Urinary bladder (tissue), 4 donors: Measurements from ENCODE around the gene CDS1. TPM values are rescaled to one million over a fixed set of nuclear protein-coding genes. Genes with fewer than 3 reads are reported as not detected.

ENCODE experiments used
- DNase-seq: peaks from one replicate; pipeline ENCODE4 v3.0.0-alpha.2; 2015; ENCODE audit errors: extremely low spot score
- H3K27ac ChIP-seq: one replicate; pipeline ENCODE4 v1.5.1; 2013; ENCODE audit warnings: low read depth, mild to moderate bottlenecking, moderate library complexity
- H3K36me3 ChIP-seq: one replicate; pipeline ENCODE4 v1.6.1; 2013; ENCODE audit warnings: mild to moderate bottlenecking, moderate library complexity; ENCODE audit not compliant: insufficient read depth
- H3K4me1 ChIP-seq: one replicate; pipeline ENCODE4 v1.6.1; 2013; ENCODE audit warnings: mild to moderate bottlenecking, moderate library complexity; ENCODE audit not compliant: insufficient read depth
- H3K4me3 ChIP-seq: one replicate; pipeline ENCODE4 v1.5.1; 2013; ENCODE audit warnings: low read depth, low read length
- WGBS: extraction: QIAGEN DNeasy Blood & Tissue Kit; methylation state at CpG from one replicate; pipeline ENCODE4 v1.1.7; 2013; 5-methylcytosine and 5-hydroxymethylcytosine counted together
- polyA plus RNA-seq: library from polyadenylated mRNA; stranded (reverse); fragments of 200-250 nt; gene quantifications from one replicate; pipeline ENCODE4 v1.2.3, GENCODE V29; 2013
- total RNA-seq: library from RNA; depleted of rRNA; stranded (reverse); fragments of >200 nt; gene quantifications from one replicate; pipeline ENCODE4 v1.2.3, GENCODE V29; 2014
- donor health status: healthy with polysubstance abuse.
- donor health status: healthy.

Gene CDS1
- total and polyA plus RNA-seq, 2 donors: 1.6 to 5.3 TPM

DNA sequence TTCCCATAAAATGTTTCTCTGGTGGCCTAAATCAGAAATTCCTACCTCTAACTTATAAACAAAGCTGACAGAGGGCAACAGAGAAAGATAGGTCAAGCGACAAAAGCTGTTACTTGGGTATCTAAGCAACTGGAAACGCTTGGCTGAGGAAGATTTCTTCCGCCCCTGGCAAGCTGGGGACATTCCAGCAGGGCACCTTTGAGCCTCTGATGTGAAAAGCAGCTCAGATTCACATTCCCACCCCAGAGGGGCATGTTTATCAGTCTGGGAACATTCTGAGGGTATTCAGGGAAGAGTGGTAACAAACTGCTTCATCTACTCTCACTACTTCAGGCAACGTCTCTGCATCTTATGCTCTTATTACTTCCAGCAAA lies 3.5 kb upstream of the CDS1 start:
- no peaks in the 10 kb centered on the region for H3K4me1 ChIP-seq
- WGBS: 74% methylated on average over 4 of the region's 4 CpGs
- no peak for DNase-seq
- no peak overlapping the region for H3K4me3 ChIP-seq
- H3K36me3 ChIP-seq: no peaks in the 10 kb centered on the region
- no peak overlapping the region for H3K27ac ChIP-seq

DNA sequence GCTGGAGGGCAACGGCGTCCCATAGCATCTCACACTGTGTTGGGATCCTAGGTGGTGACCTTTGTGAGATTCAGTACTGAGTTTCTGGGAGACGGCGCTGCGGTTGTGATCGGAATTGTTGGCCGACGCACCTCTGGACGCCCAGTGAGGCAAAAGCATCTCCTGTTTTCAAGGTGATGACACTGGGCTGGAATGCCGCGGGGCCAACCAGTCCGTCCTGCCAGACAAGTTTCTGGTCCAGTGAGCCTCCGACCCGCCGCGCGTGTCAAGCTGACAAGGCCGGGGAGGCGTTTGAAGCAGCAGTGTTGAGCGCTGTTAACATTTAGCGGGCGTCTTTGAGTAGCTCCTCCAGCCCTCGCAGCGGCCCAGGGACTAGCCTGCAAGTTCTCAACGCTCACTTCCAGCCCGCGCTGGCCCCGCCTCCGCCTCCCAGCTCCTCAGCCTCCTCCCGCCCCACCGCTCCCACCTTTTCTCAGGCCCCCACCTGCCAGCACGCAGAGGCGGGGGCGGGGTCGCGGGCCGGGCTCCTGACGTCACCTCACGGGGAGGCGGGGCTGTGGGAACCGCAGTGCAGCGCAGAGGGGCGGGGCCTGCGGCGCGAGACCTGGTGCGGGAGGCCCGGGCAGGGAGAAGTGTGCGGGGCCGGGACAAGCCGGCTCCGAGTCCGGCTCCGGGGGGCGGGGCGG lies 482 bp upstream of the CDS1 start:
- Histone ChIP-seq H3K36me3 (no peaks in the 10 kb centered on the region), H3K27ac (peak overlapping the region; percentile 68), H3K4me3 (peak overlapping the region; percentile 80), H3K4me1 (no peaks in the 10 kb centered on the region)
- DNase-seq: peak; percentile 77
- 2% methylated on average over 56 of the region's 56 CpGs for WGBS

DNA sequence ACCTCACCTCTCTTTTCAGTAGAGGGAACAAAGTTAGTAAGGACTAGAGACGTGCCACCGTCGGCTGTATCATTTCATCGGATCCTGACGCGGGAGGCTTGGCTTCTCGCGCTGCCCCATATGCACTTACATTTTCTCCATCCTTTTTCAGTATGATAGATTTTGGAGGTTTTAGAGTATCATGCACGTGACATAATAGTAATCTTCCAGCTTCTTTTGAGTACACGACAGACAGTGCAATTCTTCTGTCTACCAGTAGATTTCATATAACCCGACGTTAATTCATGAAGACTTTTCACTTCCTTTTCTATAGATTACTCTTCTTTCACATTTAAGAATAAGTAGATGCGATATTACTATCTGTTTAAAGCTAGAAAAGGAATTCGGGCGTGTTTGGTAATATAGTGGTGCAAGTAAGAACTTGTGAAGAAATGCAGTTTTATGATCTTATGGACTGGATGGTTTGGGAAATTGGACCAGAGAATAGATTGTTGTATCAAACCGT lies 1.0 kb downstream of the CDS1 start:
- 16% methylated on average over 16 of the region's 16 CpGs for WGBS
- no peak for DNase-seq
- no peaks in the 10 kb centered on the region for H3K4me1 ChIP-seq
- no peaks in the 10 kb centered on the region for H3K36me3 ChIP-seq
- H3K4me3 ChIP-seq: peak overlapping the region; percentile 80
- no peak overlapping the region for H3K27ac ChIP-seq

DNA sequence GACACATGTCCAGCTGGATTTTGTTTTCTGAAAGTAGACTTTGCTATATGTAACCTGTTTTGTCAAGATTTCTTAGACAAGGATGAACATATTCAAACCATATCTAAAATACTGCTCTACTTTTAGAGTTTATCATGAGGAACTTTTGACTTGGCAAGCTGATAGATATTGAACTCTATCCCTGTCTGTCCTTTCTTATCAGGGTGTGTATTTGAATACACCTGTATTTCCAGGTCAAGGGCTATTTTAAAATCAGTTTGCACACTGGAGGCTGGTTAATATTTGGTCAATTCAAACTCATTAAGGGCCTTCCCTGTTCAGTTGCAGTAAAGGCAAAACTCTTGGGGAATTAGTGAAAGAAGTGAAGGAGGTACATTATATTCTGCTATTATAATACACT lies 2.3 kb downstream of the CDS1 start:
- Histone ChIP-seq H3K4me3 (no peak overlapping the region), H3K36me3 (no peaks in the 10 kb centered on the region), H3K27ac (no peak overlapping the region), H3K4me1 (no peaks in the 10 kb centered on the region)
- no peak for DNase-seq

DNA sequence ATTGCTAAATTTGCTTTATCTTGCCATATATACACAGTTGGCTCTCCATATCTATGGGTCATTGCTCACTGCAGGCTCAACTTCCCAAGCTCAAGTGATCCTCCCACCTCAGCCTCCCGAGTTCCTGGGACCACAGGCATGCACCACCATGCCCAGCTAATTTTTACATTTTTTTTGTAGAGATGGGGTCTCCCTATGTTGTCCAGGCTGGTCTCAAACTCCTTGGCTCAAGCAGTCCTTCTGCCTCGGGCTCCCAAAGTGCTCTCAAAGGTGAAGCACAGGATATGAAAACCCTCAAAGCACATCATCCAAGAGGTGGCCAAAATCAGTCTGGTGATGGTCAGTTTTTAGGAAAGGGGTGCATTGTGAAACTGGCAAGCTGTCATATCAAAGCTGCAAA lies 11.8 kb downstream of the CDS1 start:
- 63% methylated on average over 2 of the region's 2 CpGs for WGBS
- Histone ChIP-seq H3K27ac (no peak overlapping the region), H3K4me3 (no peak overlapping the region), H3K4me1 (no peaks in the 10 kb centered on the region), H3K36me3 (no peaks in the 10 kb centered on the region)
- DNase-seq: no peak

DNA sequence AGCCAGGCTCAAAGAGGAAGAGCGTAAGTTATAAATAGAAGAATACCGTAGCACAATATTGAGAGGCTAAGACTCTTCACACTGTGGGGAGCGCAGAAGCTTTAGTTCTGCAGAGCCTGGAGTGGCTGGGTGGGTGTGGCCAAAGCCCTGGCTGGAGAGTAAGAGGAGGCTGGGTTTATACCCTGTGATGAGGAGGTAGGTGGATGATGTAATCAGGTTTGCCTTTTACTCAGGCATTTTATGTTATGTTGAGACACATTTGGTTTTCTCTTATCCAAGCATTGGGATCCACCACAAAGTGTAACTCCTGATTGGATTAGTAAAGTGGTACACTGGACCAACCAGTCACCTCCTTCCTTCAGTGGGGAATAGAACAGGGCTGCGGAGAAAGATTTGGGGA lies 13.9 kb downstream of the CDS1 start:
- whole genome bisulfite sequencing: 89% methylated on average over 4 of the region's 4 CpGs
- no peaks in the 10 kb centered on the region for H3K4me1 ChIP-seq
- no peak for DNase-seq

DNA sequence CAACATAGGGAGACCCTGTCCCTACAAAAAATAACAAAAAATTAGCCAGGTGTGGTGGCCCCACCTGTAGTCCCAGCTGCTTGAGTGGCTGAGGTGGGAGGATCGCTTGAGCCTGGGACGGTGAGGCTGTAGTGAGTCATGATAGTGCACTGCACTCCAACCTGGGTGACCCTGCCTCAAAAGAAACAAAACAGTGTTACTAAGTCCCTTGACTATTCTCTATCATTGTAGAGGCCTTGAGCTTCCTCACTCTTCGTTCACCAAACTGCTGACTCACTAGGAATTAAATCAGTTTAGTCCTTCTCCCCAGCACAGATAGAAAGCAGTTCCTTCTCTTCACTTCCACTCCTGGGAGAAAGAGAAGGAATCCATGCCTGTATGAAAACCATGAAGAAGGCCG lies 14.5 kb downstream of the CDS1 start:
- Histone ChIP-seq H3K4me1 (no peaks in the 10 kb centered on the region), H3K36me3 (no peaks in the 10 kb centered on the region), H3K27ac (no peak overlapping the region), H3K4me3 (no peak overlapping the region)
- WGBS: 85% methylated on average over 4 of the region's 4 CpGs
- no peak for DNase-seq

More for the DNA sequence above, 13.9 kb downstream of the CDS1 start:
- Histone ChIP-seq H3K27ac (no peak overlapping the region), H3K4me3 (no peak overlapping the region), H3K36me3 (no peaks in the 10 kb centered on the region)

DNA sequence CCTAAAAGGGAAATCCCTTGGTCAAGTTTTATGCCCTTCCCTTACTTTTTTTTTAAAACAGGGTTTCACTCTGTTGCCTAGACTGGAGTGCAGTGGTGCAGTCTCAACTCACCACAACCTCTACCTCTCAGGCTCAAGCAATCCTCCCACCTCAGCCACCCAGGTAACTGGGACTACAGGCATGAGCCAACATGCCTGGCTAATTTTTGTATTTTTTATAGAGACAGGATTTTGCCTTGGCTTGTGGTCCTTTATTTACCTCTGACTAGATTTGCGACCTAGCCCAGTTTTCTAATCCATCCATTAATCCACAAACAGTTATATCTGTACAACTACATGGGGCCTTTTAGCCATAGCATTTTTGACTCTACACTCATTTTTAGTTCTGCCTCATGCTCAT lies 23.7 kb downstream of the CDS1 start:
- Histone ChIP-seq H3K4me3 (no peak overlapping the region), H3K27ac (no peak overlapping the region), H3K4me1 (no peaks in the 10 kb centered on the region), H3K36me3 (no peaks in the 10 kb centered on the region)
- DNase-seq: no peak
- 78% methylated on average over 1 of the region's 1 CpG for WGBS

DNA sequence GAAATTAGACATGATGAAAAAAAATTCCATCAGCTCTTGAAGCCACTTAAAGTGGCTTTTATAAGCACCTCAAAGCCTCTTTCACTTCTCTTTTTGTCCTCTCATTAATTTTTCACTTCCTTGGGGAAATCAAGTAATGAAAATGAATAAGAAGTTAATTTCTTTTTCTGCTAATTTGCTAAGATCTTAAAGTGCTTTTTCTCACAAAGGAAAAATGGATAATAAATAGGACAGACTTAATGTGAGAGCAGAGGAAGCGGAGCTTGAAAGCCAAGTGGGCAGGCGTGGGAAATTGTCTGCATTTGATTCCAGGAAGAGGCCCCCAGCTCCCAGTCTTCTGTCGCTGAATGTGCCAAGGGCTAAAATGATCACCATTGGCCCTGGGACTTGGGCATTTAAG lies 28.6 kb downstream of the CDS1 start:
- H3K27ac ChIP-seq: no peak overlapping the region
- DNase-seq: no peak
- H3K4me1 ChIP-seq: no peaks in the 10 kb centered on the region
- no peaks in the 10 kb centered on the region for H3K36me3 ChIP-seq
- no peak overlapping the region for H3K4me3 ChIP-seq
- 78% methylated on average over 3 of the region's 3 CpGs for WGBS

DNA sequence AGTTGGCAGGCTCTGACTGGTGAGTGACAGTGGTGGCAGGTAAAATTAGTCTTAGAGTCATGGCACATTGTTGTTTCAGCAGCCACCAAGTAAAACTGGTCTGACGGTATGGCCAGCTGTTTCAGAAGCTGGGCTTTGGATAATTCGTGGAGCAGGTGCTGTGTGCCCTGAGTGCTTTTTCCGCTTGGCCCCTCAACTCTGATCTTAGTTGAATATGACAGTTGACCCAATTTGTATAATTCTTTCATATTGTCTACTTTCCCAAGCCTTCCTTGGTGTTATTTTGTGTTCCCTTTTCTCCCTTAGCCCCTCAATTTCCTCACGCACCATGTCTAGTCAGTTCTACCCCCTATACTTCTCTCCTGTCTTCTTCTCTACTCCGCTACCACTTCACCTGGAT lies 32.0 kb downstream of the CDS1 start:
- DNase-seq: no peak
- Histone ChIP-seq H3K4me1 (no peaks in the 10 kb centered on the region), H3K4me3 (no peak overlapping the region), H3K36me3 (no peaks in the 10 kb centered on the region), H3K27ac (no peak overlapping the region)
- 83% methylated on average over 5 of the region's 5 CpGs for WGBS

DNA sequence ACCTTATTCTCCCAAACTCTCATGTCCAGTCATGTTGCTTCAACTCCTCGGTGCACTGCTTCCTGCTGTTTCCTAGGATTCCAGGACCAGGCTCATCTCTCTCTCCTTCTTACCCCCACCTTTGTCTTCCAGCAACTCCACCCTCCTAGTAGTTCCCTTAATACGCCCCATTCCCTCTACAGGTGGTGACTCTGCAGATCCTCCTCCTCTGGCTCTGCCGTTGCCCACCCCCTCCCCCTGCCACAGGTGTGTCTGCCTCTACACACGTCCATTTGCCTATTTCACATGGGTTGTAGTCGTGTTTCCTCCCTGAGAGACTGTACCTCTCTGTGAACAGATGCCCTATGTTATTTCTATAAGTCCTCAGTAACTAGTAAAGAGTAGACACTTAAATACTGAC lies 32.4 kb downstream of the CDS1 start:
- DNase-seq: no peak
- no peak overlapping the region for H3K27ac ChIP-seq
- WGBS: 81% methylated on average over 5 of the region's 5 CpGs
- H3K4me3 ChIP-seq: no peak overlapping the region
- no peaks in the 10 kb centered on the region for H3K4me1 ChIP-seq
- H3K36me3 ChIP-seq: no peaks in the 10 kb centered on the region

DNA sequence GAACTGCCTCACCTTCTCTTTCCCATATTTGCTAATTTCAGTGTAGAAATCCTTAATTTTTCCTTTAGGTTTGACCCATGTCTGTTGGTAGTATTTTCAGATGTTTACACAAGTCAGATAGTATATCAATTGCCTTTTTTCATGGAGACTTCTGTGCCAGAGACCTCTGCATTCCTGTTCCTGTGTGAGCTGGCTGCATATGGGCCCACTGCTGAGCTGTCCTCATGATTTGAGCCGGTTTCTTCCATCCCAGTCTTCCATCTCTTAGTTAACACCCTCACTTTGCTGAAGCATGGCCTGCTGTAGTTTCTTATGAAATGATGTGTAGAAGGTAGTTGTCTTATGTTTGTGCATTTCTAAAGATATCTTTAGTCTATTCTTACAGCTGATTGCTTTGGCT lies 40.0 kb downstream of the CDS1 start:
- no peaks in the 10 kb centered on the region for H3K4me1 ChIP-seq
- no peaks in the 10 kb centered on the region for H3K36me3 ChIP-seq
- no peak for DNase-seq
- 58% methylated on average over 1 of the region's 1 CpG for WGBS
- no peak overlapping the region for H3K27ac ChIP-seq
- no peak overlapping the region for H3K4me3 ChIP-seq

DNA sequence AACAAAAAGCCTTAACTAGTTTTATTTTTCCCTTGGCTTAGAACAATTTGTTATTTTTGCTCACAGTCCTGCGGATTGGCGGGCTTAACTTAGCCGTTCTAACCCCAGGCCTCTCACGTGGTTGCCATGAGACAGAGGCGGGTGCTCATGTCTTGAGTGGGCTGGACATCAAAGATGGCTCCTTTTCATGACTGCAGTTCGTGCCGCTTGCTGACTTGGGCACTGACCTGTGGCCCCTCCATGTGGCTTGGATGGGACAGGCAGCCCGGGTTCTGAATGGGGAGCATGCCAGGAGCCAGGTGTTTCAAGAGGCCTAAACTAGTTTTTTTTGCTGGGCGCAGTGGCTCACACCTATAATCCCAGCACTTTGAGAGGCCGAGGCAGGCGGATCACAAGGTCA lies 40.7 kb downstream of the CDS1 start:
- 95% methylated on average over 11 of the region's 11 CpGs for WGBS
- H3K4me3 ChIP-seq: no peak overlapping the region
- no peaks in the 10 kb centered on the region for H3K4me1 ChIP-seq
- no peak overlapping the region for H3K27ac ChIP-seq
- no peaks in the 10 kb centered on the region for H3K36me3 ChIP-seq
- no peak for DNase-seq

DNA sequence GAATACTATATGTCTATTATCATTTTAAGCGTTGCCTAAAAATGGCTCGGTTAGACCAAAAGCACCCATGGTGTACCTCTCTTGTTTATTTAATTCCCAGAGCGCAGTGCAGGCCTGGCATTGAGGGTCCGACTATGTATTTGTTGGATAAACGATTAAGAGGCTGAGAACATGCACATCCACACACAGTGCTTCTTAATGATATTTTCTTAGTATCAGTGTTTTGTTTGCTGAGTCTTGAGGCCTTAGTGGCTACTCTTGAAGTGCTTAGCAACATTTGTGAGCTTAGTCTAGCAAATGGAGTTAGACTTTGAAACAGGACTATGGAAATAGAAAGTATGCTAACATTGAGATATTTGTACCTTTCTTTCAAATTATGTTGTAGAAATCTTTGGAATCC lies 43.7 kb downstream of the CDS1 start:
- 96% methylated on average over 5 of the region's 5 CpGs for WGBS
- no peak for DNase-seq
- Histone ChIP-seq H3K27ac (no peak overlapping the region), H3K4me1 (no peaks in the 10 kb centered on the region), H3K4me3 (no peak overlapping the region), H3K36me3 (no peaks in the 10 kb centered on the region)

DNA sequence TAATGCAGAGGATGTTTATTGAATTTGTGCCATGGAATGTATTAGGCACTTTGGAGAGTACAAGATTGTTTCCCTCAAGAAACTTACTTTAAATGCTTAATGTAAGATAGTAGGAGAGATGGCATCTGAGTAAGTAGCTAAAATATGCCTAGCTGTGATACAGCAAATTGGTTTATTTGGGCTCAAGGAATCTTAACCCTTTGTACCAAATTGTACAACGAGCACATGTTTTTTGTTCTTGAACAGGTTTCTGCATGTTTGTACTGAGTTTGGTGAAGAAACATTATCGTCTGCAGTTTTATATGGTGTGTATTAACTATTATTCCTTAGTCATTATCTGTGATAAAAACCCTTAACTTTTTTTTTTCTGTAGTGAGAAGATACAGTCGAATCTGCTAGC lies 48.6 kb downstream of the CDS1 start:
- Histone ChIP-seq H3K27ac (no peak overlapping the region), H3K4me3 (no peak overlapping the region), H3K36me3 (no peaks in the 10 kb centered on the region), H3K4me1 (no peaks in the 10 kb centered on the region)
- no peak for DNase-seq
- WGBS: 53% methylated on average over 3 of the region's 3 CpGs
